ENCODE results near the gene TMEM191B.
"Not testable (repeated sequence)": the region's sequence is repeated elsewhere in the genome, so short reads cannot be mapped to it uniquely, and the experiment has no call there.

The TMEM191B gene

GRCh38 chr22:18527752-18528596, at the start of gene TMEM191B:
Gene TMEM191B, plus strand, starts transcription at chr22:18527802. Its CDS starts 179 bp downstream, at chr22:18527981.
- DNase-seq = not testable (repeated sequence)

GRCh38 chr22:18496227-18496626, 31.4 kb upstream of the TMEM191B start:
- not testable (repeated sequence) for DNase-seq

- not testable (repeated sequence) for DNase-seq
Observed at GRCh38 chr22:18511327-18511726, 16.3 kb upstream of the TMEM191B start.

GRCh38 chr22:18512378-18512777, 15.2 kb upstream of the TMEM191B start:
- not testable (repeated sequence) for DNase-seq

DNA sequence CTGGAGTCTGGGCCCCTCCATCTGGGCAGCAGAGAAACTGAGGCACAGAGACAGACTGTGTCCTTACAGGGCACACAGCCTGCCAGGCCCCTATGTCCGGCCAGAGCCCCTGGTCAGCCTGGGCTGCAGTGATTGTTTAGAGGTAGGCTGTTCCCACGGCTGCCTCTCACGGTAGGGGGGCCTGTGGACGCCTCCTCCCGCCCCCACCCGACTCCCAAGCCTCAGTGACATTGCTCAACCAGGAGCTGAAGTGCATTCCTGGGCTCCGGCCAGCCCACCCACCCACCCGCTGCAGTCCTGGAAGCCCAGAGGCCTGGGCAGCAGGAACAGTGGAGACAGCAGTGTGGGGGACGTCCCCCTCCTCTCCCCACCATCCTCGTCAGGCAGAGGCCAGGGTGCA, 14.1 kb upstream of the TMEM191B start:
- not testable (repeated sequence) for DNase-seq

- DNase-seq = not testable (repeated sequence)
Observed at GRCh38 chr22:18518061-18518460, 9.5 kb upstream of the TMEM191B start, which contains the start of gene GGTLC3. Gene GGTLC3, minus strand, starts transcription at chr22:18518161. Its CDS starts 264 bp downstream, at chr22:18517897.

- DNase-seq = not testable (repeated sequence)
Observed at GRCh38 chr22:18522762-18523161, 4.8 kb upstream of the TMEM191B start.

DNA sequence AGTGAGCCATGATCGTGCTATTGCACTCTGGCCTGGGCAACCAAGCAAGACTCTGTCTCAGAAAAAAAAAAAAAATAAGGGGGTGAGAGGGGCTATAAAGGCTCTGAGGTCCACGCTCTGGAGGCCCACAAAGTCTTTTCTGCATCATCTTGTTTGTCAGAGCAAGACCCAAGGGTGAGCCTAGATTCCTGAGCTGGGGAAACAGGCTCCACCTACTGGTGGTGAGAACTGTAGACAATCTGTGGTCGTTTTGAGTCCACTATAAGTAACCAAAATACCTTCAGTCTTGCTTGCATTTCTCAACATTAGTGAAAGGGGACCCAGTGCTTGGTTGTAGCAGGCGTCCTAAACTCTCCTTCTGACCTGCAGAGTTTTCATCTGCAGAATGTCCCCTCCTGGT, 4.3 kb upstream of the TMEM191B start:
- not testable (repeated sequence) for DNase-seq

- not testable (repeated sequence) for DNase-seq
Observed at GRCh38 chr22:18528597-18529415, 1.2 kb downstream of the TMEM191B start.

GRCh38 chr22:18529416-18530145, 2.0 kb downstream of the TMEM191B start:
- DNase-seq = not testable (repeated sequence)

DNA sequence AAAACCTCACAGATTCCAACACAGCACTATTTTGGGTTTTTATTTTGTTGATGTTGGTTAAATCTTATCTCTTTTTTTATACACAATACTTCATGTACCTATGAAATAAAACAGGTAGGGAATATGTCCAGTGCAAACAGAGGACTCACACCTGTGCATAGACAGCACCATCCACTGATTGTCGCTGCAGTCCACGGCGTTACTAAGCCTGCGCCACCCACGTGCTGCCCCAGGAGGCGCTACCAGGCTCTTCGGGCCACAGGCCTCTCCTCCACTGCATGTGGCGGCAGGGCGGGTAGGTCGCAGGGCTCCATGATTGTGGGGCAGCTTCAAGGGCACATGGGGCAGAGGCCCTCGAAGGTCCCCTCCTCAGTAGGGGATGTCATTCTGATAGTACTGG, 6.0 kb downstream of the TMEM191B start:
- not testable (repeated sequence) for DNase-seq

DNA sequence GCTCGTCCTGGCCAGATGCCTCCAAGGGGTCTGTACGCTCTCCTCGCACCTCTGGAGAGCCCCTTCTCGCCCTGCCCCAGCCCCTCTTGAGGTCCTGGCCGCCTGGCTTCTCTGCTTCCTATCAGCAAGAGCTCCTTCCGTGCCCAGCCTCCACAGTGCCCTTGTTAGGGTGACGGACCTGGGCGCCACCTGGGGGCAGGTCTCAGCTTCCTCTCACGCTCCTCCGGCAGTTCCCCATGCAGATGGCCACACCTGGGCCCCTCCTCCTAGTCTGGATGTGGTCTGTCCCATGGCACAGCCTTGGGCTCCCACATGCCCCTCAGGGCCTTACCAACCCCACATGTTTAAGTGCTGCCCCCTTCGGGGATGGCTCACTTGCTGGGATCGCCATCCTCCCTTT, 6.7 kb downstream of the TMEM191B start:
- DNase-seq = not testable (repeated sequence)

DNA sequence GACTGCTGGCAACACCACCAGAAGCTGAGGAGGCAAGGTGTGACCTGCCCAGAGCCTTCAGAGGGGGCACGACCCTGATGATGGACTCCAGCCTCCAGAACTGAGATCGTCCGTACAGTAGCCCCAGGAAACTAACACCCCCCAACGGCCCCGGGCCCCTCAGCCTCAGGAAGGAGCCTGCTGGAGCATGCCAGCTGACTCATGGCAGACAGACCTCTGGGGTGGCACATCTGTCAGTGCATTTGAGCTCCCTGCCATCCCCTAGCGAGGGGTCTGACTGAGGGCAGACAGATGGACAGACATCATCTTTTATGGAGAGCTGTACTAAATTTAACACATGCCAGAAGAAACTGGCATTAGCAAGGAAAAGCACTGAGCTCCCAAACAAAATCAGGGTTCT, 12.4 kb downstream of the TMEM191B start:
- not testable (repeated sequence) for DNase-seq

GRCh38 chr22:18543400-18543799, 15.8 kb downstream of the TMEM191B start:
- not testable (repeated sequence) for DNase-seq

DNA sequence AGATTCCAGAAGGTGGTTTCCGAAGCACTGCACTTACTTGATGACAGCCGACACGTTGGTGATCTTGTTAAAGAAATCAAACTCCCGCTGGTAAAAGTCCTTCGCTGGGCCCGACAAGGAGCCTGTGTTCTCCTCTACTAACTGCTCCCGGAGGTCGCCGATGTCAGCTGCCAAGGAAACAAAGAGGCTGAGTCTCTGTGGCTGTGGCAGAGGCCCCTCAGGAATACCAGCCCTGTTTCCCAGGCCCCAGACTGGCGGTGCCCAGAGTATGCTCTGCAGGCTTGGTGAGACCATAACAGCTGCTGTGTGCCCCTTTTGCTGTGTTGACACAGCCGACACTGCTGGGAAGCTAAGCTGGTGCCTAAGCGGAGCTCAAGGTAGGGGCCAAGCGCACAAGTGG, 17.0 kb downstream of the TMEM191B start:
- not testable (repeated sequence) for DNase-seq

DNA sequence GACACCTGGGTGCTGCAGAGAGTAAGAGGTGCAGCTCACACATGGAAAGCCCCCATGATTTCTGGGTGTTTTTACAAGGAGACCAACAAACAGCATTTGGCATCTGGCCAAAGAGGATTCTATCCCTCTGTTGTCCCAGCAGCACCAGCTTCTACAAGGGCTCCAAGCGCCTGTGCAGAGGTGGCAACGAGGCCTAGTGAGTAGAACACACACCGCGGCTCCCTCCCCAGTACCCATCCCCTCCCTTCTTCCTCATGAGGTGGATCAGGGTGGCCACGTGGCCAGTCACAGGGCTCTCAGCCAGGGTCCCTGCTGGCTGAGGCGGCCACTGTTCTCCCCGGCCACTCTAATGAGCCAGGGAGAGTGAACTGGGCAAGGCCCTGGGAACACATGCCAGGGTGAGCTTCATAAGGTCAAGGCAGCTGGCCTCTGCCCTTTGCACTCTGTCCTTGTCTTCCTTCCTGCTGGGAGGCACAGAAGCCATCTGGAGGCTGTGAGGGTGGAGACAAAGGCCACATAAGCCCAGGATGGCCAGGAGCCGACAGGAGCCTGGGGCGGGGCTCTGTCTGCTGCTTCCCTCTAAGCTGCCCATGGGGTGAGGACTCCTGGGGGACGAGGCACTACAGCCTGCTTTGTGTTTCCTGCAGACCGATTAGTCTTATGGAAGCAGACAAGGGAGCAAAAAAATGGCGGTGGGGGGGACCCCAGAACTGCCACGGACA, 22.0 kb downstream of the TMEM191B start:
- DNase-seq = not testable (repeated sequence)

DNA sequence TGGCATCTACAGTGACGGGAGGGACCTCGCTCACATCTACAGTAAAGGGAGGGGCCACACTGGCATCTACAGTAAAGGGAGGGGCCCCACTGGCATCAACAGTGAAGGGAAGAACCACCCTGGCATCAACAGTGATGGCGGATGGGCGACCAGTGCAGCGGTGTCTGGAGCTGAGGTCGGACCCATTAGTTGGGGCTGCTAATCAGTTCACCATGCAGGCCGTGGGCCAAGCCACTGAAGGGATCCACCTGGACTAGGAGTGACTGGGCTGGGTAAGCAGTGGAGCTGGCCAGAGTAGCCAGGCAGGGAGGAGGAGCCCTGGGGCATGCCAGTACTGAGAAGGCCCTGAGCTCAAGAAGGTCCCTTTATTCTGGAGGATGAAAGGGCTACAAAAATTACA, 23.4 kb downstream of the TMEM191B start:
- not testable (repeated sequence) for DNase-seq

- DNase-seq = not testable (repeated sequence)
Observed at GRCh38 chr22:18552839-18553597, 25.4 kb downstream of the TMEM191B start.

GRCh38 chr22:18554280-18555256, 27.0 kb downstream of the TMEM191B start:
- not testable (repeated sequence) for DNase-seq

GRCh38 chr22:18558516-18558915, 30.9 kb downstream of the TMEM191B start:
- not testable (repeated sequence) for DNase-seq
